Measurements from ENCODE around the gene CFC1B. TPM values are rescaled to one million over a fixed set of nuclear protein-coding genes. Genes with fewer than 3 reads are reported as not detected.
"Not testable (repeated sequence)": the region's sequence is repeated elsewhere in the genome, so short reads cannot be mapped to it uniquely, and the experiment has no call there.

CFC1B gene
- total RNA-seq (not detected in 2 replicates), polyA plus RNA-seq (not detected in 2 replicates), polyA minus RNA-seq (not detected in 2 replicates)
- total RNA-seq (2013): not detected

DNA sequence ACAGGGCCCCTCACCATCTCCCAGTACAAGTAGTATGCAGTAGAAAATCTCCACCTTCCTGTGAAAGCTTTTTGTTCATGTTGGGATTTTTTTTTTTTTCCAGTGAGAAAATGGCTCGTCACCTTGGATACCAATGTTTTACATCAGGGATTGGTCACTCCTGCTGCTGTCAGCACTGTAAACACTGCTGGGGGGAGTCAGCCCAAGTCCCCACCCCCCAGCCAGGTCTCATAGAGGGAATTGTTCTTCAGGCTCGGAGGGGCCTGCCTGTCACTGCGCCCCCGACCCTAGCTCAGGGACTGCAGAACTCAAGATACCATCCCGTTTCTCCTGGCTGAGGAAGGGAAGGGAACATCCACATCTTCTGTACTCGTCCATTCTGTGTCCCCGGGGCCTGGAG, at the start of gene CFC1B:
Gene CFC1B (plus strand): TSS at position 231 of the 400 bp plus-strand sequence. CDS start 263 bp downstream, outside the sequence.
- H3K27ac ChIP-seq (ENCODE audit: low read length in 2 of 2); H3K27ac Mint-ChIP-seq; H2AFZ ChIP-seq (ENCODE audit: insufficient read depth, low read depth, low read length, poor library complexity, severe bottlenecking); intact Hi-C loops (cut with micrococcal nuclease); H4K20me1 ChIP-seq (ENCODE audit: control insufficient read depth, insufficient read depth, low read length, poor library complexity, severe bottlenecking); H3K9me3 ChIP-seq (ENCODE audit: control extremely low read depth in 1 of 3, control insufficient read depth in 2 of 3, insufficient read depth in 1 of 3, low read length in 2 of 3); H3K9ac ChIP-seq (ENCODE audit: low read length); CTCF ChIA-PET; H3K4me1 Mint-ChIP-seq; H3K4me1 ChIP-seq (ENCODE audit: control insufficient read depth in 2 of 2, insufficient read depth in 2 of 2, low read length in 2 of 2); H3K27me3 ChIP-seq (replicated peaks in 1 of 4; ENCODE audit: control extremely low read depth in 1 of 4, control insufficient read depth in 3 of 4, insufficient read depth in 4 of 4, low read length in 3 of 4); DNase-seq; ATAC-seq (ENCODE audit: low read depth); H3K79me2 ChIP-seq (ENCODE audit: control insufficient read depth, insufficient read depth, low read length); H3K9me3 Mint-ChIP-seq (ENCODE audit: insufficient read depth); POLR2A ChIA-PET; H3K36me3 ChIP-seq (replicated peaks in 1 of 2; ENCODE audit: control extremely low read depth in 1 of 2, control insufficient read depth in 1 of 2, extremely low read depth in 1 of 2, insufficient read depth in 2 of 2, low read length in 1 of 2); H3K4me3 ChIP-seq (ENCODE audit: control extremely low read depth in 1 of 5, extremely low read depth in 1 of 5, insufficient read depth in 1 of 5, low read depth in 2 of 5, low read length in 4 of 5); H3K27me3 Mint-ChIP-seq; H3K4me2 ChIP-seq (replicated peaks; ENCODE audit: low read depth, low read length, poor library complexity, severe bottlenecking); H3K4me3 Mint-ChIP-seq: not testable (repeated sequence)
- WGBS (ENCODE audit: insufficient coverage): no CpG with 5 or more reads among the region's 7 CpGs

DNA sequence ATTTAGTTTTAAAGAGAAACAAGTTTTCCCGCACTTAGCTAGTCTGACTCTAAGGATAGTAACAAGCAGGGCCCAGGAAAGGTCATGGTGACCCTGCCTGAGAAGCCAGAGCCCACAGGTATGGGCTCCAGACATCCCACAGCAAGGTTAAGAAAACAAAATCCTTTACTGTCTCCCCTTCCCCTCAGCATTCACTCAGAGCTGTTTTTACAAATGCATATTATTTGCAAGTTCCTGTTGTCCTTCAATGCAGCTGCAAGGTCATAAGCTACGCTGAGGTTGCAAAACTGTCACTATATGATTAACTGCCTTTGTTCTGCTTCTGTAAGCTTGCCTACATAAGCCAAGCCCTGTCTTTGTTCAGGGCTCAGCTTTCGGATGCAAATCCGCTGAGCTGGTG, 29.9 kb upstream of the CFC1B start:
- POLR2A ChIA-PET; H3K9me3 ChIP-seq (ENCODE audit: control extremely low read depth in 1 of 3, control insufficient read depth in 2 of 3, insufficient read depth in 1 of 3, low read length in 2 of 3); H3K9ac ChIP-seq (ENCODE audit: low read length); H3K4me1 ChIP-seq (ENCODE audit: control insufficient read depth in 2 of 2, insufficient read depth in 2 of 2, low read length in 2 of 2); H3K27me3 ChIP-seq (replicated peaks in 1 of 4; ENCODE audit: control extremely low read depth in 1 of 4, control insufficient read depth in 3 of 4, insufficient read depth in 4 of 4, low read length in 3 of 4); DNase-seq; H3K36me3 ChIP-seq (replicated peaks in 1 of 2; ENCODE audit: control extremely low read depth in 1 of 2, control insufficient read depth in 1 of 2, extremely low read depth in 1 of 2, insufficient read depth in 2 of 2, low read length in 1 of 2); intact Hi-C loops (cut with micrococcal nuclease); H3K4me2 ChIP-seq (replicated peaks; ENCODE audit: low read depth, low read length, poor library complexity, severe bottlenecking); H3K9me3 Mint-ChIP-seq (ENCODE audit: insufficient read depth); H3K27ac ChIP-seq (ENCODE audit: low read length in 2 of 2); H4K20me1 ChIP-seq (ENCODE audit: control insufficient read depth, insufficient read depth, low read length, poor library complexity, severe bottlenecking); H3K4me3 ChIP-seq (ENCODE audit: control extremely low read depth in 1 of 5, extremely low read depth in 1 of 5, insufficient read depth in 1 of 5, low read depth in 2 of 5, low read length in 4 of 5); H3K27ac Mint-ChIP-seq; ATAC-seq (ENCODE audit: low read depth); H3K27me3 Mint-ChIP-seq; H3K4me3 Mint-ChIP-seq; H3K79me2 ChIP-seq (ENCODE audit: control insufficient read depth, insufficient read depth, low read length); H3K4me1 Mint-ChIP-seq; H2AFZ ChIP-seq (ENCODE audit: insufficient read depth, low read depth, low read length, poor library complexity, severe bottlenecking); CTCF ChIA-PET: not testable (repeated sequence)
- whole genome bisulfite sequencing (ENCODE audit: insufficient coverage): no CpG with 5 or more reads among the region's 4 CpGs

DNA sequence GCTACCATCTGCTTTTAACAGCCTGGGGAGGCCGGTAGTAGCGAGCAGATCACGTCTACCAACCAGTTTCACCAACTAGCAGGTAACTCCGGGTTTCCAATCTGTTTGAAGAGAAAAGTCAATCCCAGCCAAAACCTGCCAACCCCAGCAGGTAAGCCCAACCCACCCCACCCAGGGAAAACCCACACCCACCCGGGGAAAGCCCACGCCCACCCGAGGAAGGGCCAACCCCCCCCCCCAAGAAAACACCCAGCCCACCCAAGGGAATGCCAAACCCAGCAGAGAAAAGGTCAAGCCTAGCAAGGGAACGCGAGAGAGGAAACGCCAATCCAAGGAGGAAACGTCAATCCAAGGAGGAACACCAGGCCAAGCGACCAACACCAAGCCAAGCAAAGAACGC, 11.8 kb upstream of the CFC1B start, which contains the start of gene POTEI:
Gene POTEI (minus strand): TSS at position 101 of the 400 bp plus-strand sequence. CDS start 93 bp downstream, at position 8.
- intact Hi-C loops (cut with micrococcal nuclease); H3K27me3 ChIP-seq (replicated peaks in 1 of 4; ENCODE audit: control extremely low read depth in 1 of 4, control insufficient read depth in 3 of 4, insufficient read depth in 4 of 4, low read length in 3 of 4); H3K9me3 Mint-ChIP-seq (ENCODE audit: insufficient read depth); H3K4me3 Mint-ChIP-seq; H3K27ac ChIP-seq (ENCODE audit: low read length in 2 of 2); CTCF ChIA-PET; H3K9ac ChIP-seq (ENCODE audit: low read length); DNase-seq; POLR2A ChIA-PET; H2AFZ ChIP-seq (ENCODE audit: insufficient read depth, low read depth, low read length, poor library complexity, severe bottlenecking); H3K4me2 ChIP-seq (replicated peaks; ENCODE audit: low read depth, low read length, poor library complexity, severe bottlenecking); H3K36me3 ChIP-seq (replicated peaks in 1 of 2; ENCODE audit: control extremely low read depth in 1 of 2, control insufficient read depth in 1 of 2, extremely low read depth in 1 of 2, insufficient read depth in 2 of 2, low read length in 1 of 2); H3K9me3 ChIP-seq (ENCODE audit: control extremely low read depth in 1 of 3, control insufficient read depth in 2 of 3, insufficient read depth in 1 of 3, low read length in 2 of 3); H3K27me3 Mint-ChIP-seq; H3K79me2 ChIP-seq (ENCODE audit: control insufficient read depth, insufficient read depth, low read length); H4K20me1 ChIP-seq (ENCODE audit: control insufficient read depth, insufficient read depth, low read length, poor library complexity, severe bottlenecking); ATAC-seq (ENCODE audit: low read depth); H3K4me1 ChIP-seq (ENCODE audit: control insufficient read depth in 2 of 2, insufficient read depth in 2 of 2, low read length in 2 of 2); H3K4me3 ChIP-seq (ENCODE audit: control extremely low read depth in 1 of 5, extremely low read depth in 1 of 5, insufficient read depth in 1 of 5, low read depth in 2 of 5, low read length in 4 of 5); H3K4me1 Mint-ChIP-seq; H3K27ac Mint-ChIP-seq: not testable (repeated sequence)
- no CpG with 5 or more reads among the region's 13 CpGs for WGBS (ENCODE audit: insufficient coverage)

DNA sequence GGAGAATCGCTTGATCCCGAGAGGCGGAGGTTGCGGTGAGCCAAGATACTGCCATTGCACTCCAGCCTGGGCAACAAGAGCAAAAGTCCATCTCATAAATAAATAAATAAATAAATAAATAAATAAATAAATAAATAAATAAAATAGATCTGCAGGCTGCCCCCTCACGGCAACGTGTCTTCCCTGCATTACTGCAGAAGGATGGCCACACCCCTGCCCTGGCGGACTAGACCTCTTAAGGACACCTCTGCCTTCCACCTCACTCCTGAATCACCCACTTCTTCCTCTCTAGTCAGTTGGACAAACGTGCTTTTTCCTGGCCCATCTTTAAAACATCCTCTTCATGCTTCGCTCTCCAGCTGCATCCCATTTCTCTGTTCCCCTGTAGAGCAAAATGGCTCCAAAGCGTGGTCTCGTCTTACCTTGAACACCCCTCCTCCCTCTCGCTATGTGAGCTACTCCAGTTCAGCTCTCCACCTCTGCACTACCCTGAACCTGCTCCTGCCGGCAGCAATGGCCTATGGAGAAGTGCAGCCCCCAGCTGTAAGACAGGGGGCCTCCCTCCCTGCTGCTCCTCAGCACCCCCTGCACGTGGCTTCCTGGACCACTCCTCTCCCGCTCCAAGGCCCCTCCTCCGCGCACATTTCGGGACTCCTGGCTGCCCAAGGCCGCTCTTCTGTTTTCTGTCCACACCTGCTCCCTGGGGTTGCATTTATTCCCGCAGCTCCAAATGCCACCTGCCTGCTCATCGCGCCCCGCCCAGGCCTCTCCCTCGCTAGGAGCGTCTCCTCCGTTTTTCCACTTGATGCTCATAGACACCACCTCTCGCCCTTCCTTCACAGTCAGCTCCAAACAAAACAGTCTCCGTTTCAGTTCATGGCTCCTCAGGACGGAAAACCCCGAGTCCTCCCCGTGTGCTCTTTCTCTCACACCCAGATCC, 9.9 kb upstream of the CFC1B start:
- ATAC-seq (ENCODE audit: low read depth); H2AFZ ChIP-seq (ENCODE audit: insufficient read depth, low read depth, low read length, poor library complexity, severe bottlenecking); H3K27me3 ChIP-seq (replicated peaks in 1 of 4; ENCODE audit: control extremely low read depth in 1 of 4, control insufficient read depth in 3 of 4, insufficient read depth in 4 of 4, low read length in 3 of 4); H3K4me1 Mint-ChIP-seq; H4K20me1 ChIP-seq (ENCODE audit: control insufficient read depth, insufficient read depth, low read length, poor library complexity, severe bottlenecking); H3K9me3 Mint-ChIP-seq (ENCODE audit: insufficient read depth); H3K36me3 ChIP-seq (replicated peaks in 1 of 2; ENCODE audit: control extremely low read depth in 1 of 2, control insufficient read depth in 1 of 2, extremely low read depth in 1 of 2, insufficient read depth in 2 of 2, low read length in 1 of 2); CTCF ChIA-PET; POLR2A ChIA-PET; H3K27ac Mint-ChIP-seq; H3K4me1 ChIP-seq (ENCODE audit: control insufficient read depth in 2 of 2, insufficient read depth in 2 of 2, low read length in 2 of 2); H3K27ac ChIP-seq (ENCODE audit: low read length in 2 of 2); H3K4me3 Mint-ChIP-seq; H3K4me2 ChIP-seq (replicated peaks; ENCODE audit: low read depth, low read length, poor library complexity, severe bottlenecking); H3K4me3 ChIP-seq (ENCODE audit: control extremely low read depth in 1 of 5, extremely low read depth in 1 of 5, insufficient read depth in 1 of 5, low read depth in 2 of 5, low read length in 4 of 5); H3K27me3 Mint-ChIP-seq; intact Hi-C loops (cut with micrococcal nuclease); DNase-seq; H3K9ac ChIP-seq (ENCODE audit: low read length); H3K79me2 ChIP-seq (ENCODE audit: control insufficient read depth, insufficient read depth, low read length); H3K9me3 ChIP-seq (ENCODE audit: control extremely low read depth in 1 of 3, control insufficient read depth in 2 of 3, insufficient read depth in 1 of 3, low read length in 2 of 3): not testable (repeated sequence)
- no CpG with 5 or more reads among the region's 31 CpGs for WGBS (ENCODE audit: insufficient coverage)
